Small intestine (tissue), 7 donors: ENCODE measurements around the gene RIPPLY3. TPM values are rescaled to one million over a fixed set of nuclear protein-coding genes. Genes with fewer than 3 reads are reported as not detected.
"Not testable (repeated sequence)": the region's sequence is repeated elsewhere in the genome, so short reads cannot be mapped to it uniquely, and the experiment has no call there.

Experiments used
- DNase-seq, 2 donors: peaks; one replicate each; pipeline versions ENCODE4 v3.0.0 to v3.0.0-alpha.2; 2013
- FAIRE-seq: peaks from 2 replicates; lab custom pipeline; 2012; peaks lifted over from hg19 to GRCh38; lab: Jason Lieb, UNC
- H3K27ac ChIP-seq, 3 donors: one replicate each; pipeline ENCODE4 v1.5.1; 2013; ENCODE audit warnings: low read length in 2 of 3, mild to moderate bottlenecking in 2 of 3, control low read depth in 1 of 3, inconsistent platforms in 1 of 3, low read depth in 1 of 3, moderate library complexity in 1 of 3
- H3K27me3 ChIP-seq, 3 donors: one replicate each; pipeline ENCODE4 v1.6.1; 2013; ENCODE audit warnings: low read length in 3 of 3, inconsistent platforms in 1 of 3; ENCODE audit not compliant: control insufficient read depth in 3 of 3, insufficient read depth in 3 of 3
- H3K36me3 ChIP-seq, 3 donors: one replicate each; pipeline ENCODE4 v1.6.1; 2013; ENCODE audit warnings: low read length in 3 of 3, inconsistent platforms in 1 of 3, low read depth in 1 of 3, mild to moderate bottlenecking in 1 of 3, moderate library complexity in 1 of 3; ENCODE audit not compliant: control insufficient read depth in 3 of 3, insufficient read depth in 2 of 3
- H3K4me1 ChIP-seq, 3 donors: one replicate each; pipeline ENCODE4 v1.6.1; 2013; ENCODE audit warnings: low read length in 2 of 3, inconsistent platforms in 1 of 3, low read depth in 1 of 3, mild to moderate bottlenecking in 1 of 3, moderate library complexity in 1 of 3; ENCODE audit not compliant: control insufficient read depth in 3 of 3, insufficient read depth in 2 of 3
- H3K4me3 ChIP-seq, 3 donors: one replicate each; pipeline ENCODE4 v1.5.1; 2013; ENCODE audit warnings: low read length in 3 of 3, control low read depth in 1 of 3, inconsistent platforms in 1 of 3, low read depth in 1 of 3, mild to moderate bottlenecking in 1 of 3, moderate library complexity in 1 of 3
- H3K9me3 ChIP-seq, 2 donors: one replicate each; pipeline ENCODE4 v1.6.1; 2013; ENCODE audit warnings: low read depth in 1 of 2, low read length in 1 of 2; ENCODE audit not compliant: control insufficient read depth in 2 of 2, insufficient read depth in 1 of 2
- WGBS, 3 donors: extraction: QIAGEN DNeasy Blood & Tissue Kit; methylation state at CpG; one replicate each; pipeline ENCODE4 v1.1.7; 2013; 5-methylcytosine and 5-hydroxymethylcytosine counted together
- polyA plus RNA-seq, 4 donors: library from polyadenylated mRNA; stranded (reverse) in 3 of 4; unstranded in 1 of 4; fragments of 200-250 nt in 3 of 4; fragments of 120-200 nt in 1 of 4; gene quantifications; one replicate each; pipeline versions ENCODE4 v1.2.1 to v1.2.3, GENCODE V29; 2013
- donor health status: healthy with polysubstance abuse.
- donor health status: control.
- donor health status: control.
- donor health status: Bipolar disorder and iron deficiency.
- donor health status: healthy.

RIPPLY3 gene
- polyA plus RNA-seq, 4 donors = 0.07 to 0.21 TPM; not detected in 2

DNA sequence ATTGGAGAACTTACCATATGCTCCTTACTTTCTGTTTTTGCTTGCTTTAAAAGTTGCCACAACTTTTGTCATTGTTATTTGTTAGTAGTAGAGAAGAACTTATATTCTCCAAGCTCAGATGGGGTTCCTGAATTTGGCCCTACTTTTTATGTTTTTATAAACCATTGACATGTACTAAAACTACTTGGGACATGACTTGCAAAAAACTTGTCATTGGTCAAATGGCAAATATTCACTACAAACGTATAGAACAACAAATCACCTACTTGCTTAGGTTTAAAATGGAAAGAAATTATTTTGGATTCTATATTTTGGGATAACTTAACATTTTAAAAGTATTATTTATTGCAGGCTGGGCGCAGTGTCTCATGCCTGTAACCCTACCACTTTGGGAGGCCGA lies 33.7 kb downstream of the RIPPLY3 start:
- H3K9me3 ChIP-seq = no peaks in the 10 kb centered on the region
- H3K4me1 ChIP-seq = no peaks in the 10 kb centered on the region
- 91 to 94% (median 91%) methylated on average over 3 of the region's 3 CpGs for WGBS, 3 donors
- H3K4me3 ChIP-seq = no peak overlapping the region
- H3K27ac ChIP-seq = no peak overlapping the region
- no peak for FAIRE-seq
- H3K36me3 ChIP-seq = no peaks in the 10 kb centered on the region
- DNase-seq = no peak
- H3K27me3 ChIP-seq = no peaks in the 10 kb centered on the region

DNA sequence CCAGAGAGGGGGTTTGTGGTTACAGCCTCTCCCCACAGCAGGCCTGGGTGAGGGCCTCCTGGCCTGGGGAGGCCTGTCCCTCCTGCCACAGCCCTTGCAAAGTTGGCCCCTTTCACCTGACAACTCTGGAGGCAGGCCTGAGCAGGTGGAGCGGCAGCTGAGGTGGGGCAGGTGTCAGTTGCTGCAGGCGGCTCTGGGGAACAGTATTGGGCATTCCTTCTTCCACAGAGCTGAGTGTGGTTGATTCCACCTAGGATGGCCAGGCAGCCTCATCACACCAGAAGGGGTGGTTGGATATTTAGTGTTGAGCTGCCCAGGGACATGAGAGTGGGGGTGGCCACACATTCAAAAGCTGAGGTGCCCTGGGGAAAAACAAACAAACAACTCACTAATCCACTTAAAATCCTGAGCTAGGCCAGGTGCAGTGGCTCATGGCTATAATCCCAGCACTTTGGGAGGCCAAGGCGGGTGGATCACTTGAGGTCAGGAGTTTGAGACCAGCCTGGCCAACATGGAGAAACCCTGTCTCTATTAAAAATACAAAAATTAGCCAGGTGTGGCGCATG lies 35.3 kb downstream of the RIPPLY3 start:
- H3K27me3 ChIP-seq = no peaks in the 10 kb centered on the region
- no peak overlapping the region for H3K4me3 ChIP-seq
- H3K27ac ChIP-seq = no peak overlapping the region
- no peak for DNase-seq
- no peaks in the 10 kb centered on the region for H3K36me3 ChIP-seq
- H3K4me1 ChIP-seq = no peaks in the 10 kb centered on the region
- no peaks in the 10 kb centered on the region for H3K9me3 ChIP-seq
- WGBS, 3 donors = 72 to 85% (median 78%) methylated on average over 4 of the region's 4 CpGs
- no peak for FAIRE-seq

- Histone ChIP-seq H3K27me3 (no peaks in the 10 kb centered on the region), H3K9me3 (no peaks in the 10 kb centered on the region), H3K4me1 (peaks cover 0 to 4% (median 0%) of the 10 kb centered on the region in 3 donors), H3K4me3 (no peak overlapping the region), H3K27ac (no peak overlapping the region), H3K36me3 (no peaks in the 10 kb centered on the region)
- FAIRE-seq = no peak
- DNase-seq = no peak
- 87 to 90% (median 89%) methylated on average over 6 of the region's 6 CpGs for WGBS, 3 donors
Observed at GRCh38 chr21:37043818-37044217, 37.3 kb downstream of the RIPPLY3 start.

DNA sequence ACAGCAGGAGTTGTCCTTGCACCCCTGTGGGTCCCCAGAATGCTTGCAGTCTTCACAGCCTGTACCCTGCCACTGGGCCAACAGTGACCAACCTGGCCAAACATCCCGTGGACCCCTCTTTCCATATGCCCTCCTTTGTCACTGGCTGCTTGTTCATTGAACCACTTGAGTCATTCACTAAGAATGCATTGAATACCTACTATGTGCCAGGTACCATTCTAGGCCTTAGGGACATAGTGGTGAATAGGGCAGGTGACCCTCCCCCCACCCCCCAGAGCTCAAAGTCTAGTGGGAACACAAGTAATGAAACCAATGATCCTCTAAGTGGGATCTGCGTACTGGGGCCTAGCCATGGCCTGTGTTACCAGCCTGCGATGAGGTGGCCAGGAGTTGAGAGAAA lies 38.1 kb downstream of the RIPPLY3 start:
- H3K9me3 ChIP-seq = no peaks in the 10 kb centered on the region
- peaks cover 0 to 4% (median 0%) of the 10 kb centered on the region in 3 donors for H3K4me1 ChIP-seq
- FAIRE-seq (no peak), DNase-seq (no peak)
- no peak overlapping the region for H3K27ac ChIP-seq
- no peaks in the 10 kb centered on the region for H3K27me3 ChIP-seq
- H3K36me3 ChIP-seq = no peaks in the 10 kb centered on the region
- WGBS, 3 donors = 94 to 98% (median 96%) methylated on average over 3 of the region's 3 CpGs
- no peak overlapping the region for H3K4me3 ChIP-seq

DNA sequence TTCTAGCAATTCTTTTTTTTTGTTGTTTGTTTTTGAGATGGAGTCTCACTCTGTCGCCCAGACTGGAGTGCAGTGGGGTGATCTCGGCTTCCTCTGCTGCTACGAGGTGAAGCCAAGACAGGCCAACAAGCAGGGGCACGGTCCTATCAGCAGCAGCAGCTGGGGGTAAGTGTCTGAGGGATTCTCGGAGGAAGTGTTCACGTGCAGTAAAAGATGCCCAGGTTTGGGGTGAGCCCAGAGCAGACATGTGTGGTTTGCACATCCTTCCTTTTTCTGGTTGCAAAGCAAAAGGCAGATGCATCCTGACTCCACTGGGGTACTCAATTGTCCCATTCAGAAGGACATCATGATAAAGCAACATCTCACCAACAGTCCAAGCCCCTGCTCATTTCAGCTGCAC lies 38.6 kb downstream of the RIPPLY3 start:
- Histone ChIP-seq H3K27me3 (no peaks in the 10 kb centered on the region), H3K27ac (no peak overlapping the region), H3K4me1 (peaks cover 0 to 4% (median 0%) of the 10 kb centered on the region in 3 donors), H3K9me3 (no peaks in the 10 kb centered on the region), H3K4me3 (no peak overlapping the region), H3K36me3 (no peaks in the 10 kb centered on the region)
- DNase-seq (no peak), FAIRE-seq (no peak)
- 69 to 96% (median 81%) methylated on average over 6 of the region's 6 CpGs for WGBS, 3 donors

GRCh38 chr21:37045556-37045955 lies 39.1 kb downstream of the RIPPLY3 start:
- no peak overlapping the region for H3K4me3 ChIP-seq
- H3K27me3 ChIP-seq = no peaks in the 10 kb centered on the region
- peaks cover 0 to 4% (median 0%) of the 10 kb centered on the region in 3 donors for H3K4me1 ChIP-seq
- no peaks in the 10 kb centered on the region for H3K36me3 ChIP-seq
- FAIRE-seq (no peak), DNase-seq (no peak)
- H3K27ac ChIP-seq = no peak overlapping the region
- 83 to 86% (median 84%) methylated on average over 6 of the region's 6 CpGs for WGBS, 3 donors
- H3K9me3 ChIP-seq = no peaks in the 10 kb centered on the region

DNA sequence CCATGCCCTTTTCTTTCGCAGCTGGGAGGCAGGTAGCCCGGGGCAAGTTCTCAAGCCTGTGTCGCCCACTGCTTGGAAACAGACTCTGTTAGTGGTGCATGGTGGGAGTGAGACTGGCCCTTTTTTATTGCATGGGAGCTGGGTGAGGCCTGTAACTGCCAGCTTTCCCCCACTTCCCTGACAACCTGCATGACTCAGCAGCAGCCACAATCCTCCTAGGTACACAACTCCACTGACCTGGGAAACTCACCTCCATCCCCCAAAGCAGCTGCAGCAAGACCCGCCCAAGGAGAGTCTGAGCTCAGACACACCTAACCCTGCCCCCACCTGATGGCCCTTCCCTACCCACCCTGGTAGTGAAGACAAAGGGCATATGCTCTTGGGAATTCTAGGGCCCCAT lies 40.6 kb downstream of the RIPPLY3 start:
- Histone ChIP-seq H3K9me3 (no peaks in the 10 kb centered on the region), H3K4me3 (no peak overlapping the region), H3K27me3 (no peaks in the 10 kb centered on the region), H3K4me1 (peaks cover 0 to 4% (median 0%) of the 10 kb centered on the region in 3 donors), H3K27ac (peak overlapping the region in 2 of 3 donors; percentile 39 to 51), H3K36me3 (no peaks in the 10 kb centered on the region)
- FAIRE-seq = no peak
- 18 to 72% (median 57%) methylated on average over 4 of the region's 4 CpGs for WGBS, 3 donors
- DNase-seq = peak; percentile 71 to 72

DNA sequence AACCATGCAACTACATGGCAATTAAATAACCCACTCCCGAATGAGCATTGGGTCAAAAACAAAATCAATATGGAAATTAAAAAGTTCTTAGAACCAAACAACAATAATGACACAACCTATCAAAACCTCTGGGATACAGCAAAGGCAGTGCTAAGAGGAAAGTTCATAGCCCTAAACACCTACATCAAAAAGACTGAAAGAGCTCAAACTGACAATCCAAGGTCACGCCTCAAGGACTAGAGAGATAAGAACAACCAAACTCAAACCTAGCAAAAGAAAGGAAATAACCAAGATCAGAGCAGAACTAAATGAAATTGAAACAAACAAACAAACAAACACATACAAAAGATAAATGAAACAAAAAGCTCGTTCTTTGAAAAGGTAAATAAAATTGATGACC lies 43.2 kb downstream of the RIPPLY3 start:
- FAIRE-seq, H3K4me3 ChIP-seq, H3K36me3 ChIP-seq, H3K9me3 ChIP-seq, H3K27ac ChIP-seq, H3K4me1 ChIP-seq, H3K27me3 ChIP-seq, DNase-seq: not testable (repeated sequence)
- WGBS, 3 donors = 73 to 92% (median 83%) methylated on average over 3 of the region's 3 CpGs
